ENCODE measurements around the gene SETD7.

DNA sequence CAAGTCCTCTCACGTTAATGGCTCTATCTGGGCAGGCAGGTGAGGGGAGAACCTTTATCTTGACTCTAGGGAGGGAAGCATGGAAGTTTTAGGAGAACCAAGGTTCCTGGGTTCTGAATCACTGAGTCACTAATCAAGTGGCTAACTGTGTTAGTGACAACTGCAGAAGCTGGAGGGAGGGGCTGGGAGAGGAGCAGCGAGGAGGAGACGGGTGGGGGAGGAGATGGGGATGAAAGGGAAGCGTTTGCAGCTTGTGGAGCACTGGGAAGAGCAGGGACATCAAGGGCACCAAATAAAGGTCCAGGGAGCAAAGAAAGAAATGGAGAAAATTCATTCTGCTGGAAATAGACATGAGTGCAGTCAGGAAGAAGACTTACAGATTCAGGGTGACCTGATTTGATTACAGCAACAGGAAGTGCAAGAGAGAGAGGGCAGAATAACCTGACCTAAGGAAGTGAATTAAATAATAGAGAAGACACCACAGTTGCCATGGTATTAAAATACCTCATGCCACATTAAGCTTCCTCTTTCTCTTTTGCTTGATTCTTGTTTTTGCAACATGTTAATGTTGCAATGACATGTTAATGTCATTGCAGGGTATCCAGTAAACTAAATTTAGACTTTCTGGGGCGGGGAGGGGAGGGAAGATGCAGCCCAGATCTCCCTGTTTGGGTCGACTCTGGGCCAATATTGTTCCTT is 4.5 kb upstream of the SETD7 start:
- TF ChIP-seq, protein P1, sequence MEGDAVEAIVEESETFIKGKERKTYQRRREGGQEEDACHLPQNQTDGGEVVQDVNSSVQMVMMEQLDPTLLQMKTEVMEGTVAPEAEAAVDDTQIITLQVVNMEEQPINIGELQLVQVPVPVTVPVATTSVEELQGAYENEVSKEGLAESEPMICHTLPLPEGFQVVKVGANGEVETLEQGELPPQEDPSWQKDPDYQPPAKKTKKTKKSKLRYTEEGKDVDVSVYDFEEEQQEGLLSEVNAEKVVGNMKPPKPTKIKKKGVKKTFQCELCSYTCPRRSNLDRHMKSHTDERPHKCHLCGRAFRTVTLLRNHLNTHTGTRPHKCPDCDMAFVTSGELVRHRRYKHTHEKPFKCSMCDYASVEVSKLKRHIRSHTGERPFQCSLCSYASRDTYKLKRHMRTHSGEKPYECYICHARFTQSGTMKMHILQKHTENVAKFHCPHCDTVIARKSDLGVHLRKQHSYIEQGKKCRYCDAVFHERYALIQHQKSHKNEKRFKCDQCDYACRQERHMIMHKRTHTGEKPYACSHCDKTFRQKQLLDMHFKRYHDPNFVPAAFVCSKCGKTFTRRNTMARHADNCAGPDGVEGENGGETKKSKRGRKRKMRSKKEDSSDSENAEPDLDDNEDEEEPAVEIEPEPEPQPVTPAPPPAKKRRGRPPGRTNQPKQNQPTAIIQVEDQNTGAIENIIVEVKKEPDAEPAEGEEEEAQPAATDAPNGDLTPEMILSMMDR (IDR thresholded peaks at IDR 0.05), result no peak
- no peak for TF ChIP-seq POLR2A (IDR thresholded peaks at IDR 0.05)

Data from vagina (tissue), 2 donors.